K562 (cell line): ENCODE data around the gene ATP9B. TPM values are rescaled to one million over a fixed set of nuclear protein-coding genes. Genes with fewer than 3 reads are reported as not detected.

Source experiments
- CXXC5 ChIP-seq: fragments of 250-450 bp; sonication (Bioruptor Pico); IDR thresholded peaks from 2 replicates; pipeline ENCODE4 v1.8.0; 2022; ENCODE audit warnings: inconsistent platforms, mild to moderate bottlenecking, moderate library complexity
- MNT ChIP-seq, 2 experiments: fragments of 450-650 bp; conservative IDR thresholded peaks; 2 replicates each; pipeline ENCODE4 v1.6.1; 2017; ENCODE audit warnings: mild to moderate bottlenecking in 2 of 2, moderate library complexity in 2 of 2
- MTA3 ChIP-seq: fragments of 450-650 bp; formaldehyde crosslinking; IDR thresholded peaks from 2 replicates; pipeline ENCODE4 v1.6.1; 2017; ENCODE audit warnings: mild to moderate bottlenecking, borderline replicate concordance
- RAD21 ChIP-seq, 2 experiments: fragments of 250-450 bp in 1 of 2; fragments of 450-650 bp in 1 of 2; sonication (Bioruptor Pico) in 1 of 2; formaldehyde crosslinking in 1 of 2; IDR thresholded peaks in 1 of 2; conservative IDR thresholded peaks in 1 of 2; 2 replicates each; pipeline versions ENCODE4 v1.4.0 to v1.8.0; 2020 to 2022; ENCODE audit warnings: mild to moderate bottlenecking in 2 of 2, moderate library complexity in 1 of 2
- REST ChIP-seq, 2 experiments: fragments of 450-650 bp; formaldehyde crosslinking in 1 of 2; IDR thresholded peaks; 2 replicates each; pipeline versions ENCODE4 v1.4.0 to v1.6.1; 2014 to 2020; ENCODE audit warnings: mild to moderate bottlenecking in 2 of 2, borderline replicate concordance in 1 of 2, low read depth in 1 of 2
- UBTF ChIP-seq, 2 experiments: IDR thresholded peaks; 2 replicates each; pipeline ENCODE4 v1.6.1; 2012; ENCODE audit warnings: improper control_type of control experiment in 2 of 2, low read depth in 2 of 2, low read length in 2 of 2, borderline replicate concordance in 1 of 2
- VEZF1 ChIP-seq: fragments of 200-800 bp; sonication (Bioruptor generic); IDR thresholded peaks from 2 replicates; pipeline ENCODE4 v1.6.1; 2017; ENCODE audit warnings: missing genetic modification characterization, missing compliant biosample characterization
- XRCC5 ChIP-seq: fragments of 200-400 bp; formaldehyde crosslinking; IDR thresholded peaks from 2 replicates; pipeline ENCODE4 v1.6.1; 2017; ENCODE audit warnings: low read depth, mild to moderate bottlenecking, low read length
- ZNF75A ChIP-seq: fragments of 450-650 bp; formaldehyde crosslinking; IDR thresholded peaks from 2 replicates; pipeline ENCODE4 v1.4.0; 2020; ENCODE audit warnings: mild to moderate bottlenecking
- polyA plus RNA-seq, 8 experiments: library from polyadenylated mRNA; depleted of rRNA in 4 of 8; stranded (reverse) in 5 of 8; unstranded in 3 of 8; fragments of >200 nt; fragmentation: Nextera tagmentation in 2 of 8; fragmentation: Illumina TruSeq in 1 of 8; extraction: Ambion mirVana in 2 of 8; extraction: Trizol in 1 of 8; gene quantifications; 2 replicates each; pipeline versions ENCODE4 v1.2.1 to v1.2.3, GENCODE V29; 2011 to 2014; ENCODE audit warnings: inconsistent platforms in 1 of 8, missing spikeins in 1 of 8
- total RNA-seq, 7 experiments: library from RNA; depleted of rRNA in 6 of 7; stranded (reverse); fragments of >200 nt in 6 of 7; fragmentation: Illumina TruSeq in 2 of 7; extraction: Trizol in 2 of 7; gene quantifications; 2 replicates each; pipeline versions ENCODE4 v1.2.1 to v1.2.3, GENCODE V29; 2011 to 2021; ENCODE audit warnings: low replicate concordance in 1 of 7

The ATP9B gene
- total and polyA plus RNA-seq, 9 of the 15 experiments (the other 6 are each of a cell fraction or from before 2014, with no cell fraction given), result 0.66 to 13.2 (median 7.9) TPM

- TF ChIP-seq VEZF1 (CRISPR knock-in tag) (peak; percentile 55; the same call in 1 of the 2 replicates), ZNF75A (no peak), CXXC5 (peak; percentile 44; the same call in 1 of the 2 replicates), UBTF (IDR thresholded peaks at IDR 0.05; ENCODE audit: borderline replicate concordance in 1 of 2, low read depth in 2 of 2, low read length in 2 of 2) (0 out of 4 replicates have a peak, but pooled peaks of 1 of the 2 experiments have one; percentile 26), RAD21 (CRISPR knock-in tag; conservative IDR thresholded peaks at IDR 0.05 in 1 of 2, IDR thresholded peaks at IDR 0.05 in 1 of 2) (peak; percentile 64 to 80; a peak in 3 of 4 replicates), MNT (conservative IDR thresholded peaks at IDR 0.05) (0 out of 4 replicates have a peak, but pooled peaks of 1 of the 2 experiments have one; percentile 26), XRCC5 (0 out of 2 replicates have a peak, but pooled peaks have one; percentile 31), REST (IDR thresholded peaks at IDR 0.05; ENCODE audit: borderline replicate concordance) (peak; percentile 63; the same call in 1 of the 2 replicates), REST (CRISPR knock-in tag; IDR thresholded peaks at IDR 0.05; ENCODE audit: low read depth) (no peak), MTA3 (0 out of 2 replicates have a peak, but pooled peaks have one; percentile 34)
Observed at GRCh38 chr18:79246309-79247108, 177.3 kb downstream of the ATP9B start (continued).
